Measurements from ENCODE around the gene PIK3R4. TPM values are rescaled to one million over a fixed set of nuclear protein-coding genes. Genes with fewer than 3 reads are reported as not detected.
A peak's percentile ranks its signal among the peaks of the same experiment; 100 is the strongest.

Gene PIK3R4
- total RNA-seq (10 to 100 TPM; 20.5 to 22.3 TPM), polyA plus RNA-seq (10 to 100 TPM; 14.3 to 19.4 TPM)
- long read RNA-seq, donor 1, partial matches to known transcripts, result 4 of 5 reads
- long read RNA-seq, donor 1, other reads (novel, unspliced or antisense), result 1 of 5 reads
- long read RNA-seq, donor 2, full-length matches to known transcripts, result 3 of 5 reads
- long read RNA-seq, donor 2, partial matches to known transcripts, result 1 of 5 reads
- long read RNA-seq, donor 2, other reads (novel, unspliced or antisense), result 1 of 5 reads

- H3K4me1 ChIP-seq (ENCODE audit: control insufficient read depth in 1 of 2, insufficient read depth in 2 of 2, low read length in 2 of 2), result peaks cover 6 to 8% of the 10 kb centered on the region in 2 donors
- peak within 1 kb of the TSS; percentile 51 to 91 for H3K4me3 ChIP-seq (ENCODE audit: low read length in 2 of 2)
- ATAC-seq (ENCODE audit: low FRiP score) (peak; percentile 96), DNase-seq (peak; percentile 95 to 96)
- H3K27me3 ChIP-seq (ENCODE audit: control insufficient read depth in 1 of 2, insufficient read depth in 2 of 2, low read length in 1 of 2), result no peaks in the 10 kb centered on the region
- peak within 1 kb of the TSS in 1 of 2 donors; percentile 75 for H3K27ac ChIP-seq (ENCODE audit: low read depth in 1 of 2, low read length in 2 of 2)
- intact Hi-C loops (cut with DNase I), result loop anchor here in 1 of 2 donors (5.0 kb wide), 1 partner anchor 146 kb away; the partner anchor contains the start of gene ATP2C1
- no peaks in the 10 kb centered on the region for H3K9me3 ChIP-seq (ENCODE audit: control insufficient read depth, low read length)
- 0 to 1% methylated on average over 43 of the region's 43 CpGs for WGBS, 2 donors
- peaks cover 0 to 4% of the 10 kb centered on the region in 2 donors for H3K36me3 ChIP-seq (ENCODE audit: control insufficient read depth in 1 of 2, insufficient read depth in 2 of 2, low read length in 1 of 2)
These were observed at the start of gene PIK3R4 for GRCh38 chr3:130746246-130747039. Gene PIK3R4 (minus strand): TSS chr3:130746829. CDS start chr3:130745218, 1,611 bp downstream.

GRCh38 chr3:130795396-130795795, 48.8 kb upstream of the PIK3R4 start:
- Histone ChIP-seq H3K36me3 (ENCODE audit: control insufficient read depth in 1 of 2, insufficient read depth in 2 of 2, low read length in 1 of 2) (no peaks in the 10 kb centered on the region), H3K27me3 (ENCODE audit: control insufficient read depth in 1 of 2, insufficient read depth in 2 of 2, low read length in 1 of 2) (no peaks in the 10 kb centered on the region), H3K4me3 (ENCODE audit: low read length in 2 of 2) (no peak overlapping the region), H3K4me1 (ENCODE audit: control insufficient read depth in 1 of 2, insufficient read depth in 2 of 2, low read length in 2 of 2) (no peaks in the 10 kb centered on the region), H3K9me3 (ENCODE audit: control insufficient read depth, low read length) (no peaks in the 10 kb centered on the region), H3K27ac (ENCODE audit: low read depth in 1 of 2, low read length in 2 of 2) (no peak overlapping the region)
- ATAC-seq (ENCODE audit: low FRiP score) (no peak), DNase-seq (no peak)
- intact Hi-C loops (cut with DNase I), result no loop called here
- WGBS, 2 donors, result 51 to 63% methylated on average over 1 of the region's 1 CpG

- no peaks in the 10 kb centered on the region for H3K4me1 ChIP-seq (ENCODE audit: control insufficient read depth in 1 of 2, insufficient read depth in 2 of 2, low read length in 2 of 2)
- no peaks in the 10 kb centered on the region for H3K9me3 ChIP-seq (ENCODE audit: control insufficient read depth, low read length)
- intact Hi-C loops (cut with DNase I), result no loop called here
- WGBS, 2 donors, result 66 to 87% methylated on average over 2 of the region's 2 CpGs
- no peak overlapping the region for H3K27ac ChIP-seq (ENCODE audit: low read depth in 1 of 2, low read length in 2 of 2)
- no peak for ATAC-seq (ENCODE audit: low FRiP score)
- H3K36me3 ChIP-seq (ENCODE audit: control insufficient read depth in 1 of 2, insufficient read depth in 2 of 2, low read length in 1 of 2), result no peaks in the 10 kb centered on the region
- DNase-seq, result no peak
- H3K27me3 ChIP-seq (ENCODE audit: control insufficient read depth in 1 of 2, insufficient read depth in 2 of 2, low read length in 1 of 2), result no peaks in the 10 kb centered on the region
- no peak overlapping the region for H3K4me3 ChIP-seq (ENCODE audit: low read length in 2 of 2)
These were observed 45.6 kb upstream of the PIK3R4 start for GRCh38 chr3:130792246-130792645.

GRCh38 chr3:130789782-130790322, 43.2 kb upstream of the PIK3R4 start:
- Histone ChIP-seq H3K36me3 (ENCODE audit: control insufficient read depth in 1 of 2, insufficient read depth in 2 of 2, low read length in 1 of 2) (no peaks in the 10 kb centered on the region), H3K27me3 (ENCODE audit: control insufficient read depth in 1 of 2, insufficient read depth in 2 of 2, low read length in 1 of 2) (no peaks in the 10 kb centered on the region), H3K9me3 (ENCODE audit: control insufficient read depth, low read length) (no peaks in the 10 kb centered on the region), H3K4me1 (ENCODE audit: control insufficient read depth in 1 of 2, insufficient read depth in 2 of 2, low read length in 2 of 2) (no peaks in the 10 kb centered on the region), H3K4me3 (ENCODE audit: low read length in 2 of 2) (no peak overlapping the region), H3K27ac (ENCODE audit: low read depth in 1 of 2, low read length in 2 of 2) (no peak overlapping the region)
- no peak for ATAC-seq (ENCODE audit: low FRiP score)
- WGBS, 2 donors, result 49 to 51% methylated on average over 5 of the region's 5 CpGs
- intact Hi-C loops (cut with DNase I), result no loop called here
- no peak for DNase-seq

- Histone ChIP-seq H3K9me3 (ENCODE audit: control insufficient read depth, low read length) (no peaks in the 10 kb centered on the region), H3K4me1 (ENCODE audit: control insufficient read depth in 1 of 2, insufficient read depth in 2 of 2, low read length in 2 of 2) (no peaks in the 10 kb centered on the region), H3K27ac (ENCODE audit: low read depth in 1 of 2, low read length in 2 of 2) (no peak overlapping the region), H3K4me3 (ENCODE audit: low read length in 2 of 2) (no peak overlapping the region), H3K27me3 (ENCODE audit: control insufficient read depth in 1 of 2, insufficient read depth in 2 of 2, low read length in 1 of 2) (no peaks in the 10 kb centered on the region), H3K36me3 (ENCODE audit: control insufficient read depth in 1 of 2, insufficient read depth in 2 of 2, low read length in 1 of 2) (no peaks in the 10 kb centered on the region)
- DNase-seq, result no peak
- 50 to 56% methylated on average over 6 of the region's 6 CpGs for WGBS, 2 donors
- intact Hi-C loops (cut with DNase I), result no loop called here
- ATAC-seq (ENCODE audit: low FRiP score), result no peak
These were observed 40.9 kb upstream of the PIK3R4 start for GRCh38 chr3:130787422-130788068.

- DNase-seq, result no peak
- Histone ChIP-seq H3K27ac (ENCODE audit: low read depth in 1 of 2, low read length in 2 of 2) (no peak overlapping the region), H3K27me3 (ENCODE audit: control insufficient read depth in 1 of 2, insufficient read depth in 2 of 2, low read length in 1 of 2) (no peaks in the 10 kb centered on the region), H3K4me1 (ENCODE audit: control insufficient read depth in 1 of 2, insufficient read depth in 2 of 2, low read length in 2 of 2) (no peaks in the 10 kb centered on the region), H3K9me3 (ENCODE audit: control insufficient read depth, low read length) (no peaks in the 10 kb centered on the region), H3K36me3 (ENCODE audit: control insufficient read depth in 1 of 2, insufficient read depth in 2 of 2, low read length in 1 of 2) (no peaks in the 10 kb centered on the region), H3K4me3 (ENCODE audit: low read length in 2 of 2) (no peak overlapping the region)
- no peak for ATAC-seq (ENCODE audit: low FRiP score)
- intact Hi-C loops (cut with DNase I), result no loop called here
These were observed 39.7 kb upstream of the PIK3R4 start for GRCh38 chr3:130786306-130786705.

GRCh38 chr3:130783629-130784028, 37.0 kb upstream of the PIK3R4 start:
- Histone ChIP-seq H3K4me1 (ENCODE audit: control insufficient read depth in 1 of 2, insufficient read depth in 2 of 2, low read length in 2 of 2) (no peaks in the 10 kb centered on the region), H3K4me3 (ENCODE audit: low read length in 2 of 2) (no peak overlapping the region), H3K36me3 (ENCODE audit: control insufficient read depth in 1 of 2, insufficient read depth in 2 of 2, low read length in 1 of 2) (no peaks in the 10 kb centered on the region), H3K9me3 (ENCODE audit: control insufficient read depth, low read length) (no peaks in the 10 kb centered on the region), H3K27me3 (ENCODE audit: control insufficient read depth in 1 of 2, insufficient read depth in 2 of 2, low read length in 1 of 2) (no peaks in the 10 kb centered on the region), H3K27ac (ENCODE audit: low read depth in 1 of 2, low read length in 2 of 2) (no peak overlapping the region)
- no peak for ATAC-seq (ENCODE audit: low FRiP score)
- intact Hi-C loops (cut with DNase I), result no loop called here
- whole genome bisulfite sequencing, 2 donors, result 59 to 60% methylated on average over 3 of the region's 3 CpGs
- DNase-seq, result no peak

- intact Hi-C loops (cut with DNase I), result no loop called here
These were observed 32.9 kb upstream of the PIK3R4 start for GRCh38 chr3:130779486-130779885.

More at GRCh38 chr3:130779486-130779885, 32.9 kb upstream of the PIK3R4 start:
- Histone ChIP-seq H3K36me3 (ENCODE audit: control insufficient read depth in 1 of 2, insufficient read depth in 2 of 2, low read length in 1 of 2) (no peaks in the 10 kb centered on the region), H3K4me1 (ENCODE audit: control insufficient read depth in 1 of 2, insufficient read depth in 2 of 2, low read length in 2 of 2) (no peaks in the 10 kb centered on the region), H3K27ac (ENCODE audit: low read depth in 1 of 2, low read length in 2 of 2) (no peak overlapping the region), H3K9me3 (ENCODE audit: control insufficient read depth, low read length) (no peaks in the 10 kb centered on the region), H3K4me3 (ENCODE audit: low read length in 2 of 2) (no peak overlapping the region), H3K27me3 (ENCODE audit: control insufficient read depth in 1 of 2, insufficient read depth in 2 of 2, low read length in 1 of 2) (no peaks in the 10 kb centered on the region)
- DNase-seq (no peak), ATAC-seq (ENCODE audit: low FRiP score) (no peak)
- 43 to 52% methylated on average over 5 of the region's 5 CpGs for WGBS, 2 donors
